Endothelial cell of umbilical vein (primary cell): ENCODE data around the gene PRRT1B.

Experiments
- EZH2 ChIP-seq: IDR thresholded peaks from 2 replicates; pipeline ENCODE4 v1.6.1; 2012; ENCODE audit warnings: borderline replicate concordance, low read depth, mild to moderate bottlenecking, moderate library complexity, low read length, inconsistent platforms; ENCODE audit not compliant: severe bottlenecking
- POLR2A ChIP-seq: IDR thresholded peaks from 2 replicates; pipeline ENCODE4 v1.6.1; 2012; ENCODE audit warnings: low read depth, mild to moderate bottlenecking, control low read depth, low read length
- POLR2AphosphoS5 ChIP-seq: IDR thresholded peaks from 2 replicates; pipeline ENCODE4 v1.6.1; 2012; ENCODE audit warnings: low read depth, mild to moderate bottlenecking, control low read depth, low read length, moderate library complexity; ENCODE audit not compliant: insufficient read depth
- TF ChIP-seq, protein P1 (sequence below), 2 donors: IDR thresholded peaks; 1 replicate in 1 of 2; 2 replicates in 1 of 2; pipeline ENCODE4 v1.5.1; 2011; ENCODE audit warnings: low read length in 2 of 2, mild to moderate bottlenecking in 2 of 2, moderate library complexity in 2 of 2, control low read depth in 1 of 2, inconsistent platforms in 1 of 2, low read depth in 1 of 2; ENCODE audit not compliant: insufficient read depth in 1 of 2; ENCODE audit errors: extremely low read depth in 1 of 2
- TF ChIP-seq, protein P2 (sequence below): IDR thresholded peaks from 2 replicates; pipeline ENCODE4 v1.6.1; 2011; ENCODE audit not compliant: insufficient read depth, insufficient read length

DNA sequence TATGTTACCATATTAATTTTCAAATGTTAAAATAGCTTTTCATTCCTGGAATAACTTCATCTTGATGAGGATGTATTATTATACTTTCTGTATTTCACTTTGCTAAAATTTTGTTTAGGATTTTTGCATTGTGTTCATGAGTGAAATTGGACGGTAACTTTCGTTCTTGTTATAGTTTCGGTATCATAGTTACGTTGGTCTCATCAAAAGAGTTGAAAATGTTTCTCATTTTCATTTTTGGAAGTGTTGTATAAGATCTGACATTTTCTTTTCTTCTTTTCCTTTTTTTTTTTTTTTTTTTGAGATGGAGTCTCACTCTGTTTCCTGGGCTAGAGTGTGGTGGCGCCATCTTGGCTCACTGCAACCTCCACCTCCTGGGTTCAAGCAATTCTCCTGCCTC lies 20.0 kb downstream of the PRRT1B start:
- TF ChIP-seq, protein P1, sequence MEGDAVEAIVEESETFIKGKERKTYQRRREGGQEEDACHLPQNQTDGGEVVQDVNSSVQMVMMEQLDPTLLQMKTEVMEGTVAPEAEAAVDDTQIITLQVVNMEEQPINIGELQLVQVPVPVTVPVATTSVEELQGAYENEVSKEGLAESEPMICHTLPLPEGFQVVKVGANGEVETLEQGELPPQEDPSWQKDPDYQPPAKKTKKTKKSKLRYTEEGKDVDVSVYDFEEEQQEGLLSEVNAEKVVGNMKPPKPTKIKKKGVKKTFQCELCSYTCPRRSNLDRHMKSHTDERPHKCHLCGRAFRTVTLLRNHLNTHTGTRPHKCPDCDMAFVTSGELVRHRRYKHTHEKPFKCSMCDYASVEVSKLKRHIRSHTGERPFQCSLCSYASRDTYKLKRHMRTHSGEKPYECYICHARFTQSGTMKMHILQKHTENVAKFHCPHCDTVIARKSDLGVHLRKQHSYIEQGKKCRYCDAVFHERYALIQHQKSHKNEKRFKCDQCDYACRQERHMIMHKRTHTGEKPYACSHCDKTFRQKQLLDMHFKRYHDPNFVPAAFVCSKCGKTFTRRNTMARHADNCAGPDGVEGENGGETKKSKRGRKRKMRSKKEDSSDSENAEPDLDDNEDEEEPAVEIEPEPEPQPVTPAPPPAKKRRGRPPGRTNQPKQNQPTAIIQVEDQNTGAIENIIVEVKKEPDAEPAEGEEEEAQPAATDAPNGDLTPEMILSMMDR (IDR thresholded peaks at IDR 0.05; ENCODE audit: extremely low read depth in 1 of 2, insufficient read depth in 1 of 2, low read depth in 1 of 2, low read length in 2 of 2): no peak
- TF ChIP-seq, protein P2, sequence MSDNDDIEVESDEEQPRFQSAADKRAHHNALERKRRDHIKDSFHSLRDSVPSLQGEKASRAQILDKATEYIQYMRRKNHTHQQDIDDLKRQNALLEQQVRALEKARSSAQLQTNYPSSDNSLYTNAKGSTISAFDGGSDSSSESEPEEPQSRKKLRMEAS: no peak
- TF ChIP-seq POLR2A (no peak), EZH2 (no peak), POLR2AphosphoS5 (no peak)
